ENCODE measurements around the gene APELA. TPM values are rescaled to one million over a fixed set of nuclear protein-coding genes. Genes with fewer than 3 reads are reported as not detected.

The APELA gene
- total and polyA plus RNA-seq, 2 of the 4 experiments (the other 2 are of a cell fraction) = not detected

DNA sequence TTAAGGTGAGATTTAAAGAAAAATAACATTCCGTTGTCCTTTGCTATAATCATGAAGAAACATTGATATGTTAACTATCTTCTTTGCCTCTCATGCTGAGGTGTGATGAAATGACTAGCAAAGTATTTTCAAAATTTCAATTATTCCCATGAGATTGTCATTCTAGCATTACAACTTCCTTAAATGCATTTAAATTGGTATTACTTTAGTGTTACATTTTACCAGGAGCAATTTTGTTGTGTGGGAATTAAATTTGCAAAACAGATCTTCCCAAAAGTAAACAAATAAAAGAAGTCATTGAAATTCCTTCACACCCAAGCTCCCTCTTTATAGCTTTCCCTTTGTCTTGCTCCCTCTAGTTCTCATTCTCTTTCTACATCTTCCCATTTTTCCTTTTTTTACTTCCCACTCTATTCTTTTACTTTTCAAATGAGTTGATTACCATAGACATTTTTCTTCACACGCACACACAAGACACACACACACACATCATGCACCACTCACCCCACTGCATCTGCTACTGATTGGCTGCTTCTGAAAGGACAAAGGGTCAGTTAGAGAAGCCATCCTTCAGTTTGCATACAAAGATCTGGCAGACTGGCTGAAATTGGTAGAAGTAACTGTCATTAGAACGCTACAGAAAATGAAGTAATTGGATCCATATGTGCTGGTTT, 10.0 kb upstream of the APELA start:
- ATAC-seq (ENCODE audit: low read depth) (no peak), DNase-seq (no peak)
- Histone ChIP-seq H3K27me3 (ENCODE audit: control insufficient read depth, insufficient read depth, low read length) (no peaks in the 10 kb centered on the region), H3K4me3 (ENCODE audit: insufficient read depth, low read depth, low read length) (no peak overlapping the region), H3K9me3 (ENCODE audit: control insufficient read depth, insufficient read depth, low read length) (peaks cover 3% of the 10 kb centered on the region; the same call in 1 of the 2 replicates), H4K91ac (ENCODE audit: insufficient read depth, low read depth, low read length) (no peak overlapping the region), H3K18ac (ENCODE audit: low read depth, low read length) (no peak overlapping the region), H3K9me1 (ENCODE audit: insufficient read depth, low read length) (no peaks in the 10 kb centered on the region), H2AFZ (replicated peaks; ENCODE audit: low read length, poor library complexity) (no peak overlapping the region), H3K27ac (ENCODE audit: insufficient read depth, low read length) (no peak overlapping the region), H3K9ac (ENCODE audit: low read depth, low read length) (no peak overlapping the region), H4K20me1 (ENCODE audit: insufficient read depth, low read length) (no peaks in the 10 kb centered on the region), H2AK9ac (replicated peaks; ENCODE audit: low read depth, low read length, poor library complexity) (no peak overlapping the region), H2BK5ac (ENCODE audit: low read depth, low read length, poor library complexity, severe bottlenecking) (no peak overlapping the region), H2AK5ac (ENCODE audit: low read depth, low read length) (no peak overlapping the region), H3K56ac (ENCODE audit: extremely low read depth, insufficient read depth, low read length) (no peak overlapping the region), H3K4me2 (ENCODE audit: low read depth, low read length) (no peak overlapping the region), H3K36me3 (ENCODE audit: control insufficient read depth, insufficient read depth, low read length) (no peaks in the 10 kb centered on the region), H4K5ac (ENCODE audit: low read depth, low read length) (no peak overlapping the region), H2BK15ac (ENCODE audit: low read depth, low read length) (no peak overlapping the region), H2BK20ac (ENCODE audit: low read depth, low read length) (no peak overlapping the region), H3K23ac (ENCODE audit: low read depth, low read length) (no peak overlapping the region), H3K4ac (ENCODE audit: low read depth, low read length) (no peak overlapping the region), H3K4me1 (ENCODE audit: control insufficient read depth, insufficient read depth, low read length) (no peaks in the 10 kb centered on the region), H3K79me1 (ENCODE audit: low read depth in 1 of 2, low read length in 2 of 2) (no peaks in the 10 kb centered on the region), H4K8ac (ENCODE audit: low read depth in 2 of 2, low read length in 2 of 2) (no peak overlapping the region), H3K14ac (replicated peaks; ENCODE audit: low read depth, low read length) (no peak overlapping the region), H2BK120ac (ENCODE audit: low read depth, low read length) (no peak overlapping the region)
- CTCF ChIA-PET = no interaction called here
- intact Hi-C loops (cut with micrococcal nuclease) = no loop called here
- dilution Hi-C loops (cut with HindIII; ENCODE audit: low sequenced_read_pairs, unreplicated experiment) = no loop called here
- no TSS peak for BruUV-seq (replicated peaks)
- no peak for TF ChIP-seq CHD1 (IDR thresholded peaks at IDR 0.05; ENCODE audit: low read depth, low read length)
- TF ChIP-seq, protein P1, sequence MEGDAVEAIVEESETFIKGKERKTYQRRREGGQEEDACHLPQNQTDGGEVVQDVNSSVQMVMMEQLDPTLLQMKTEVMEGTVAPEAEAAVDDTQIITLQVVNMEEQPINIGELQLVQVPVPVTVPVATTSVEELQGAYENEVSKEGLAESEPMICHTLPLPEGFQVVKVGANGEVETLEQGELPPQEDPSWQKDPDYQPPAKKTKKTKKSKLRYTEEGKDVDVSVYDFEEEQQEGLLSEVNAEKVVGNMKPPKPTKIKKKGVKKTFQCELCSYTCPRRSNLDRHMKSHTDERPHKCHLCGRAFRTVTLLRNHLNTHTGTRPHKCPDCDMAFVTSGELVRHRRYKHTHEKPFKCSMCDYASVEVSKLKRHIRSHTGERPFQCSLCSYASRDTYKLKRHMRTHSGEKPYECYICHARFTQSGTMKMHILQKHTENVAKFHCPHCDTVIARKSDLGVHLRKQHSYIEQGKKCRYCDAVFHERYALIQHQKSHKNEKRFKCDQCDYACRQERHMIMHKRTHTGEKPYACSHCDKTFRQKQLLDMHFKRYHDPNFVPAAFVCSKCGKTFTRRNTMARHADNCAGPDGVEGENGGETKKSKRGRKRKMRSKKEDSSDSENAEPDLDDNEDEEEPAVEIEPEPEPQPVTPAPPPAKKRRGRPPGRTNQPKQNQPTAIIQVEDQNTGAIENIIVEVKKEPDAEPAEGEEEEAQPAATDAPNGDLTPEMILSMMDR (conservative IDR thresholded peaks at IDR 0.05; ENCODE audit: low read depth, low read length) = no peak
- TF ChIP-seq SMC3 (IDR thresholded peaks at IDR 0.05; ENCODE audit: low read depth, low read length) = no peak
- no peak for TF ChIP-seq FOS (IDR thresholded peaks at IDR 0.05; ENCODE audit: low read depth, low read length)
- TF ChIP-seq MXI1 (IDR thresholded peaks at IDR 0.05; ENCODE audit: borderline replicate concordance, low read depth, low read length) = no peak
- TF ChIP-seq, protein P2, sequence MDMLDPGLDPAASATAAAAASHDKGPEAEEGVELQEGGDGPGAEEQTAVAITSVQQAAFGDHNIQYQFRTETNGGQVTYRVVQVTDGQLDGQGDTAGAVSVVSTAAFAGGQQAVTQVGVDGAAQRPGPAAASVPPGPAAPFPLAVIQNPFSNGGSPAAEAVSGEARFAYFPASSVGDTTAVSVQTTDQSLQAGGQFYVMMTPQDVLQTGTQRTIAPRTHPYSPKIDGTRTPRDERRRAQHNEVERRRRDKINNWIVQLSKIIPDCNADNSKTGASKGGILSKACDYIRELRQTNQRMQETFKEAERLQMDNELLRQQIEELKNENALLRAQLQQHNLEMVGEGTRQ (IDR thresholded peaks at IDR 0.05; ENCODE audit: low read depth, low read length) = no peak
- no peak for TF ChIP-seq RCOR1 (IDR thresholded peaks at IDR 0.05; ENCODE audit: insufficient replicate concordance, low read length)
- TF ChIP-seq CEBPB (IDR thresholded peaks at IDR 0.05; ENCODE audit: low read depth, low read length) = no peak
- no peak for TF ChIP-seq RAD21 (IDR thresholded peaks at IDR 0.05; ENCODE audit: low read length)
- TF ChIP-seq, protein P3, sequence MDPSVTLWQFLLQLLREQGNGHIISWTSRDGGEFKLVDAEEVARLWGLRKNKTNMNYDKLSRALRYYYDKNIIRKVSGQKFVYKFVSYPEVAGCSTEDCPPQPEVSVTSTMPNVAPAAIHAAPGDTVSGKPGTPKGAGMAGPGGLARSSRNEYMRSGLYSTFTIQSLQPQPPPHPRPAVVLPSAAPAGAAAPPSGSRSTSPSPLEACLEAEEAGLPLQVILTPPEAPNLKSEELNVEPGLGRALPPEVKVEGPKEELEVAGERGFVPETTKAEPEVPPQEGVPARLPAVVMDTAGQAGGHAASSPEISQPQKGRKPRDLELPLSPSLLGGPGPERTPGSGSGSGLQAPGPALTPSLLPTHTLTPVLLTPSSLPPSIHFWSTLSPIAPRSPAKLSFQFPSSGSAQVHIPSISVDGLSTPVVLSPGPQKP (IDR thresholded peaks at IDR 0.05; ENCODE audit: borderline replicate concordance, low read depth, low read length) = no peak
- no peak for TF ChIP-seq BHLHE40 (IDR thresholded peaks at IDR 0.05; ENCODE audit: low read depth, low read length)
- TF ChIP-seq NFE2L2 (IDR thresholded peaks at IDR 0.05; ENCODE audit: low read depth, low read length) = no peak
- no peak for TF ChIP-seq POLR2A (IDR thresholded peaks at IDR 0.05; ENCODE audit: low read depth, low read length)
- TF ChIP-seq MAFK (IDR thresholded peaks at IDR 0.05; ENCODE audit: low read depth, low read length) = no peak
- TF ChIP-seq MAZ (IDR thresholded peaks at IDR 0.05; ENCODE audit: borderline replicate concordance, low read depth, low read length) = no peak
- no peak for TF ChIP-seq RFX5 (IDR thresholded peaks at IDR 0.05; ENCODE audit: low read depth, low read length)
- POLR2A ChIA-PET (ENCODE audit: unreplicated experiment) = no interaction called here
- in situ Hi-C loops (cut with MboI; ENCODE audit: low sequenced_read_pairs) = no loop called here
- no CpG with 5 or more reads among the region's 3 CpGs for WGBS, 2 experiments (ENCODE audit: extremely low coverage in 2 of 2, insufficient read length in 1 of 2)
